Spleen (tissue), 11 donors: ENCODE results near the gene HELT. TPM values are rescaled to one million over a fixed set of nuclear protein-coding genes. Genes with fewer than 3 reads are reported as not detected.

Source experiments
- DNase-seq: peaks from one replicate; pipeline ENCODE4 v3.0.0-alpha.2; 2020
- H3K27ac ChIP-seq, 8 donors: fragments of 200-600 bp; sonication (generic) in 7 of 8; 1 replicate in 4 of 8; 2 replicates in 4 of 8; pipeline versions ENCODE4 v1.5.0 to v1.8.0; 2016 to 2021; ENCODE audit warnings: inconsistent platforms in 4 of 8, mild to moderate bottlenecking in 4 of 8, moderate library complexity in 1 of 8
- H3K27me3 ChIP-seq, 7 donors: fragments of 200-600 bp; sonication (generic) in 6 of 7; replicated peaks in 1 of 7; 1 replicate in 4 of 7; 2 replicates in 3 of 7; pipeline versions ENCODE4 v1.5.0 to v1.8.0; 2016 to 2021; ENCODE audit warnings: inconsistent platforms in 3 of 7, mild to moderate bottlenecking in 1 of 7
- H3K36me3 ChIP-seq, 6 donors: fragments of 200-600 bp; sonication (generic) in 5 of 6; 1 replicate in 4 of 6; 2 replicates in 2 of 6; pipeline versions ENCODE4 v1.5.0 to v1.8.0; 2016 to 2021; ENCODE audit warnings: inconsistent platforms in 2 of 6
- H3K4me1 ChIP-seq, 6 donors: fragments of 200-600 bp; sonication (generic) in 5 of 6; 1 replicate in 3 of 6; 2 replicates in 3 of 6; pipeline versions ENCODE4 v1.5.0 to v1.8.0; 2016 to 2021; ENCODE audit warnings: inconsistent platforms in 3 of 6
- H3K4me3 ChIP-seq, 8 donors: fragments of 200-600 bp; sonication (generic) in 7 of 8; 1 replicate in 4 of 8; 2 replicates in 4 of 8; pipeline versions ENCODE4 v1.5.0 to v1.8.0; 2016 to 2021; ENCODE audit warnings: inconsistent platforms in 4 of 8, mild to moderate bottlenecking in 4 of 8, moderate library complexity in 2 of 8
- H3K9me3 ChIP-seq, 8 donors: fragments of 200-600 bp; sonication (generic) in 7 of 8; 1 replicate in 4 of 8; 2 replicates in 4 of 8; pipeline versions ENCODE4 v1.5.0 to v1.8.0; 2016 to 2021; ENCODE audit warnings: inconsistent platforms in 4 of 8
- CTCF ChIP-seq, 11 experiments: fragments of 200-600 bp in 7 of 11; fragments of 450-650 bp in 4 of 11; sonication (generic) in 4 of 11; IDR thresholded peaks in 8 of 11; conservative IDR thresholded peaks in 3 of 11; 1 replicate in 7 of 11; 2 replicates in 4 of 11; pipeline versions ENCODE4 v1.4.0 to v1.8.0; 2016 to 2021; ENCODE audit warnings: antibody characterized with exemption in 11 of 11, inconsistent platforms in 4 of 11, mild to moderate bottlenecking in 1 of 11
- POLR2A ChIP-seq, 3 donors: fragments of 450-650 bp; IDR thresholded peaks; one replicate each; pipeline ENCODE4 v1.5.1; 2017; ENCODE audit warnings: antibody characterized with exemption in 3 of 3, mild to moderate bottlenecking in 1 of 3
- POLR2AphosphoS5 ChIP-seq, 3 donors: sonication (generic); formaldehyde crosslinking; IDR thresholded peaks; one replicate each; pipeline ENCODE4 v1.5.1; 2017; ENCODE audit warnings: antibody characterized with exemption in 3 of 3
- WGBS, 5 donors: extraction: QIAGEN DNeasy Blood & Tissue Kit in 3 of 5; methylation state at CpG; one replicate each; pipeline versions ENCODE4 v1.1.5 to v1.1.7; 2013 to 2018; 5-methylcytosine and 5-hydroxymethylcytosine counted together
- intact Hi-C: fragments of 100-400 bp; cut with DNase I; formaldehyde crosslinking; loops from one replicate; pipeline ENCODE4 v1.15.0; 2023; ENCODE audit warnings: low total_unique reads
- polyA plus RNA-seq, 3 donors: library from polyadenylated mRNA; stranded (reverse); fragments of 200-250 nt; gene quantifications; one replicate each; pipeline ENCODE4 v1.2.1, GENCODE V29; 2013
- total RNA-seq, 7 donors: library from RNA; depleted of rRNA in 3 of 7; stranded (reverse); fragments of >200 nt in 3 of 7; fragmentation: NEBNext Ultra II Directional in 4 of 7; extraction: Animal tissue kit (Norgen Biotek cat#: 25700) in 4 of 7; gene quantifications; one replicate each; pipeline versions ENCODE4 v1.1.0 to v1.2.1, GENCODE V29; 2016 to 2021
- donor health status: healthy with polysubstance abuse.
- donor health status: DM: no; HTN: no; CAD: no; lungs with moderate emphysema.
- donor health status: DM: no; HTN: no; CAD: no.
- donor health status: Bipolar disorder and iron deficiency.
- donor health status: healthy.
- donor health status: DM: no; HTN: no; CAD: no.
- donor health status: DM: yes; HTN: yes; CAD: no.

HELT gene
- total and polyA plus RNA-seq, 10 donors = 0.20 to 0.26 TPM; not detected in 8

GRCh38 chr4:185016946-185017758 lies 1.1 kb upstream of the HELT start:
- Histone ChIP-seq H3K9me3 (no peaks in the 10 kb centered on the region), H3K27ac (no peak overlapping the region), H3K4me3 (no peak overlapping the region), H3K27me3 (peaks cover 10 to 100% (median 91%) of the 10 kb centered on the region in 7 donors), H3K36me3 (no peaks in the 10 kb centered on the region), H3K4me1 (peaks cover 14 to 67% (median 52%) of the 10 kb centered on the region in 6 donors)
- intact Hi-C loops = no loop called here
- TF ChIP-seq POLR2AphosphoS5 (IDR thresholded peaks at IDR 0.05) (no peak), CTCF (IDR thresholded peaks at IDR 0.05 in 8 of 11, conservative IDR thresholded peaks at IDR 0.05 in 3 of 11) (no peak), POLR2A (IDR thresholded peaks at IDR 0.05) (no peak)
- WGBS, 5 donors = 2 to 5% (median 4%) methylated on average over 34 of the region's 34 CpGs
- DNase-seq = no peak

- intact Hi-C loops = no loop called here
- no peak overlapping the region for H3K27ac ChIP-seq
- TF ChIP-seq POLR2A (IDR thresholded peaks at IDR 0.05) (no peak), POLR2AphosphoS5 (IDR thresholded peaks at IDR 0.05) (no peak), CTCF (IDR thresholded peaks at IDR 0.05 in 8 of 11, conservative IDR thresholded peaks at IDR 0.05 in 3 of 11) (no peak)
- no peaks in the 10 kb centered on the region for H3K36me3 ChIP-seq
- no peak for DNase-seq
- no peaks in the 10 kb centered on the region for H3K9me3 ChIP-seq
- H3K27me3 ChIP-seq = peaks cover 10 to 100% (median 90%) of the 10 kb centered on the region in 7 donors
- H3K4me3 ChIP-seq = peak overlapping the region in 3 of 8 donors; percentile 25 to 56 (median 31)
- peaks cover 14 to 65% (median 51%) of the 10 kb centered on the region in 6 donors for H3K4me1 ChIP-seq
- WGBS, 5 donors = 2 to 6% (median 6%) methylated on average over 29 to 41 of the region's 41 CpGs
Measured at GRCh38 chr4:185018834-185019455, 655 bp downstream of the HELT start.

- WGBS, 5 donors = 2 to 4% (median 3%) methylated on average over 28 to 57 of the region's 57 CpGs
- Histone ChIP-seq H3K27ac (peak overlapping the region in 1 of 8 donors; percentile 37), H3K9me3 (no peaks in the 10 kb centered on the region), H3K27me3 (peaks cover 7 to 100% (median 94%) of the 10 kb centered on the region in 7 donors), H3K36me3 (no peaks in the 10 kb centered on the region), H3K4me1 (peaks cover 14 to 65% (median 50%) of the 10 kb centered on the region in 6 donors), H3K4me3 (peak overlapping the region in 7 of 8 donors; percentile 9 to 56 (median 26))
- intact Hi-C loops = no loop called here
- DNase-seq = no peak
- TF ChIP-seq CTCF (IDR thresholded peaks at IDR 0.05 in 8 of 11, conservative IDR thresholded peaks at IDR 0.05 in 3 of 11) (peak in 1 of 11 experiments; percentile 8), POLR2AphosphoS5 (IDR thresholded peaks at IDR 0.05) (peak in 1 of 3 donors; percentile 25), POLR2A (IDR thresholded peaks at IDR 0.05) (no peak)
Measured at GRCh38 chr4:185019456-185020292, 1.4 kb downstream of the HELT start.
